Chondrocyte (in vitro differentiated cells): ENCODE data around the gene MLH1. TPM values are rescaled to one million over a fixed set of nuclear protein-coding genes. Genes with fewer than 3 reads are reported as not detected.

Source experiments
- DNase-seq: peaks from one replicate; pipeline ENCODE4 v3.0.0; 2021; ENCODE audit warnings: mixed read lengths, low spot score
- H3K27ac Mint-ChIP-seq: one replicate; pipeline ENCODE4 v1.8.0; 2021; ENCODE audit warnings: mild to moderate bottlenecking, moderate library complexity, mixed read lengths; ENCODE audit not compliant: unreplicated experiment
- H3K27me3 Mint-ChIP-seq: 2 replicates; pipeline ENCODE4 v1.8.0; 2021; ENCODE audit warnings: low read depth, mixed read lengths
- H3K36me3 Mint-ChIP-seq: 2 replicates; pipeline ENCODE4 v1.8.0; 2021; ENCODE audit warnings: low read depth, mixed read lengths
- H3K4me1 Mint-ChIP-seq: 2 replicates; pipeline ENCODE4 v1.8.0; 2021; ENCODE audit warnings: low read depth, mild to moderate bottlenecking, mixed read lengths
- H3K4me3 Mint-ChIP-seq: one replicate; pipeline ENCODE4 v1.8.0; 2021; ENCODE audit warnings: mild to moderate bottlenecking, moderate library complexity, mixed read lengths; ENCODE audit not compliant: unreplicated experiment
- H3K9me3 Mint-ChIP-seq: 2 replicates; pipeline ENCODE4 v1.8.0; 2021; ENCODE audit warnings: low read depth, mixed read lengths
- total RNA-seq: library from RNA; stranded (reverse); gene quantifications from 3 replicates; pipeline ENCODE4 v1.2.1, GENCODE V29; 2021
- TF ChIP-seq, protein P1 (sequence below): fragments of 200-600 bp; sonication (generic); IDR thresholded peaks from 2 replicates; pipeline ENCODE4 v1.5.0; 2021; ENCODE audit warnings: antibody characterized with exemption, mild to moderate bottlenecking, moderate library complexity

MLH1 gene
- total RNA-seq, 1 donor from 2014 or later, result 32.6 TPM

DNA sequence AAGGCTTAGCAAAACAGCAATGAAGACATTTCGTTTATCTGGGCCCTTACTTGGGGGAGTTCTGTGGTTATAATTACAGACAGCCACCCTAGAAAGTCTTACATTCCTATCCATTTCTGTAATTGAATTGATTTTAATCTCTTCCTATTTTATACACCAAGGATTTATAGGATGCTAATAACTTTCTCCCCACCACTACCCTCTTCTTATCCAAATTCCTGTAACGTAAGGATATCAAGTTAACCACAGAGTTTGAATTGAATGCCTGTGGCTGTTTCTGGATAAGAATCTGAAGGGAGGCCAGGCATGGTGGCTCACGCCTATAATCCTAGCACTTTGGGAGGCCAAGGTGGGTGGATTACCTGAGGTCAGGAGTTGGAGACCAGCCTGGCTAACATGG is 78.6 kb downstream of the MLH1 start:
- Mint-ChIP-seq H3K27ac (peak overlapping the region; percentile 83), H3K27me3 (no peaks in the 10 kb centered on the region), H3K4me1 (peaks cover 45% of the 10 kb centered on the region), H3K4me3 (no peak overlapping the region), H3K9me3 (no peaks in the 10 kb centered on the region), H3K36me3 (peaks cover 15% of the 10 kb centered on the region)
- TF ChIP-seq, protein P1, sequence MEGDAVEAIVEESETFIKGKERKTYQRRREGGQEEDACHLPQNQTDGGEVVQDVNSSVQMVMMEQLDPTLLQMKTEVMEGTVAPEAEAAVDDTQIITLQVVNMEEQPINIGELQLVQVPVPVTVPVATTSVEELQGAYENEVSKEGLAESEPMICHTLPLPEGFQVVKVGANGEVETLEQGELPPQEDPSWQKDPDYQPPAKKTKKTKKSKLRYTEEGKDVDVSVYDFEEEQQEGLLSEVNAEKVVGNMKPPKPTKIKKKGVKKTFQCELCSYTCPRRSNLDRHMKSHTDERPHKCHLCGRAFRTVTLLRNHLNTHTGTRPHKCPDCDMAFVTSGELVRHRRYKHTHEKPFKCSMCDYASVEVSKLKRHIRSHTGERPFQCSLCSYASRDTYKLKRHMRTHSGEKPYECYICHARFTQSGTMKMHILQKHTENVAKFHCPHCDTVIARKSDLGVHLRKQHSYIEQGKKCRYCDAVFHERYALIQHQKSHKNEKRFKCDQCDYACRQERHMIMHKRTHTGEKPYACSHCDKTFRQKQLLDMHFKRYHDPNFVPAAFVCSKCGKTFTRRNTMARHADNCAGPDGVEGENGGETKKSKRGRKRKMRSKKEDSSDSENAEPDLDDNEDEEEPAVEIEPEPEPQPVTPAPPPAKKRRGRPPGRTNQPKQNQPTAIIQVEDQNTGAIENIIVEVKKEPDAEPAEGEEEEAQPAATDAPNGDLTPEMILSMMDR, result no peak
- DNase-seq, result no peak

DNA sequence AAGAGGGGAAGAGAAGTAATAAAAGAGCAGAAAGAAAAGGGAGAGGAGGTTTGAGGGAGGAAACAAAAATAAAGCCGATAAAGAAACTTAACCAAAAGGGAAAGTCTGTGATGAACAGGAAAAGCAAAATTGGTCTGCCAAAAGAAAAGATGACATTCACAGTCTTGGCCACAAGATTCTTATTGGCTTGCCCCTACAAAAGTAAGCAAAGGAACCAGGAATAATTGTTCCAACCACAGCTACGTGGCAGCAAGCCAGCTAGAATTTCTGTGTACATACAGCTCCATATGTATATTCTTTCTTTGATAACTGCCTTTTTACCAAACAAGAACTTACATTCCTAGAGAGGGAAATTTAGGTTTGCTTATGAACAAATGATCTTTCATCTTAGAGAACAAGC is 79.6 kb downstream of the MLH1 start:
- TF ChIP-seq, protein P1, result no peak
- Mint-ChIP-seq H3K4me1 (peaks cover 45% of the 10 kb centered on the region), H3K36me3 (peaks cover 17% of the 10 kb centered on the region), H3K27me3 (no peaks in the 10 kb centered on the region), H3K4me3 (peak overlapping the region; percentile 46), H3K27ac (peak overlapping the region; percentile 83), H3K9me3 (no peaks in the 10 kb centered on the region)
- no peak for DNase-seq

DNA sequence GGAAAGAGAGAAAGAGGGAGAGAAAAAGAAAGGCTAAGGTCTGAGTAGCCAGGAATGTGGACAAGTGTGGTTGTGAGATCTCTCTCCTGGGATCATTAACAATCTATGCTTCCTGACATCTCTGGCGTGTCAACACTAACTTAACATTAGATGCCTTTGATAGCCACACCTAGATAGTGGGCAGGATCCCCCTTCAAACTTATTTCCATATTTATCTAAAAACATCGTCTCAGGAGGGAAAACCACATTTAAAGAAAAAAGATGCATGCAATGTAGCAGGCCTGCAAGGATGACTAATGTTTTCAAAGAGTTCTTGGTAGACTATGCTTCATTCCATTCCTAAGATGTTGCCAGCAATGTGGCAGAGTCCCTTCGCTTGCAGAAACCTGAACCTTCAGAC is 80.9 kb downstream of the MLH1 start:
- Mint-ChIP-seq H3K9me3 (no peaks in the 10 kb centered on the region), H3K27ac (peak overlapping the region; percentile 90), H3K4me1 (peaks cover 42% of the 10 kb centered on the region), H3K27me3 (no peaks in the 10 kb centered on the region), H3K36me3 (peaks cover 14% of the 10 kb centered on the region), H3K4me3 (no peak overlapping the region)
- TF ChIP-seq, protein P1, result no peak
- DNase-seq, result no peak

DNA sequence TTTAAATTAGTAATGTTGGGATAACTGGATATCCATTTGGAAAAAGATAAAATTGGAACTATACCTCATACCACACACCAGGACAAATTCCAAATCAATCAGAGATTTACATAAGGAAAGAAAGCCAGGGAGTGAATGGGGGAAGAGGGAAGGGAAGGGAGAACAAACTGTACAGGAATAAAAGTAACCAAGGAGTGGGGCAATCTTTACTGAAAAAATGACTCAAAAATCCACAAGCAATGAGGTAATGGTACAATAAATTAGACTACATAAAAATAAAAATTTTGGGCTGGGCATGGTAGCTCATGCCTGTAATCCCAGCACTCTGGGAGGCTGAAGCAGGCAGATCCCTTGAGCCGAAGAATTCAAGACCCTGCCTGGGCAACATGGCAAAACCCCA is 82.6 kb downstream of the MLH1 start:
- no peaks in the 10 kb centered on the region for H3K9me3 Mint-ChIP-seq
- H3K27ac Mint-ChIP-seq, result peak overlapping the region; percentile 46
- no peak for DNase-seq
- TF ChIP-seq, protein P1, result no peak
- H3K4me1 Mint-ChIP-seq, result peaks cover 40% of the 10 kb centered on the region
- H3K36me3 Mint-ChIP-seq, result peaks cover 12% of the 10 kb centered on the region
- H3K27me3 Mint-ChIP-seq, result no peaks in the 10 kb centered on the region
- H3K4me3 Mint-ChIP-seq, result no peak overlapping the region

DNA sequence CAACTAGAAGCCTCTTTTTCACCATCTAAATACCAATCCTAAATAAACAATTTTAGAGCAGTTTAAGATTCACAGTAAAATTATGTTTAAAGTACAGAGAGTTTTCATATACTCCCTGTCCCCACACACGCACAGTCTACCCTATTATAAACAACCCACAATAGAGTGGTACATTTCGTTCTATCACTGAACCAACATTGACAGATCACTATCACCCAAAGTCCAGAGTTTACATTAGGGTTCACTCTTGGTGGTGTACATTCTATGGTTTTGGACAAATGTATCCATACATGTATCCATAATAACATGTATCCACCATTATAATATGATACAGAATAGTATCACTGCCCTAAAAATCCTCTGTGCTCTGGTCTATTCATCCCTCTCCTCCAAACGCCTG is 89.0 kb downstream of the MLH1 start:
- H3K9me3 Mint-ChIP-seq, result no peaks in the 10 kb centered on the region
- peaks cover 7% of the 10 kb centered on the region for H3K36me3 Mint-ChIP-seq
- TF ChIP-seq, protein P1, result no peak
- H3K4me3 Mint-ChIP-seq, result no peak overlapping the region
- peaks cover 3% of the 10 kb centered on the region for H3K4me1 Mint-ChIP-seq
- no peak for DNase-seq
- H3K27me3 Mint-ChIP-seq, result no peaks in the 10 kb centered on the region
- no peak overlapping the region for H3K27ac Mint-ChIP-seq
